ENCODE measurements around the gene AGBL4. TPM values are rescaled to one million over a fixed set of nuclear protein-coding genes. Genes with fewer than 3 reads are reported as not detected.

The AGBL4 gene
- total RNA-seq, 1 experiment from 2014 or later = not detected

DNA sequence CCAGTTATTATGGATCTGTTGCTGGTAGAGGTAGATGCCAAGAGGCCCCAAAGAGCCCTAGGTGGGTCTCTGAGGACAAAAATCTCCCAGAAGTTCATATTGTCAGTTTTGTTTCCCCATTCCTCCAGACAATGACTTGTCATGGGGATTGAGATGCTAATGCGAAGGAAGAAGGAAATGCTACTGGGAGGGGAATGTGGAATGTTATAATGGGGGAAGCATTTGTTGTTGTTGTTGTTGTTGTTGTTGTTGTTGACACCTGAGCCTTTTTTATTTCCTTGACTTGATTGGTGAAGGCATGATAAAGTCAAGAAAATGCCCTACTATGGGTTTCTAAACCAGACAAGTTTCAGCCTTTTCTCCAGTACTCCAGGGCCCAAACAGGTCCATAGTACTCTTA, 1356.0 kb downstream of the AGBL4 start:
- DNase-seq (ENCODE audit: low read depth, low spot score) = no peak
- no peaks in the 10 kb centered on the region for H3K79me2 ChIP-seq (ENCODE audit: insufficient read depth, low read length)
- peaks cover 54% of the 10 kb centered on the region for H3K27me3 ChIP-seq (ENCODE audit: insufficient read depth, low read length)
- ChIA-PET CTCF (no interaction called here), POLR2A (no interaction called here), RAD21 (ENCODE audit: low non-redundant PET in 1 of 2, low total read pairs in 2 of 2, uncharacterized antibody in 2 of 2, unreplicated experiment in 2 of 2) (no interaction called here)
- no peaks in the 10 kb centered on the region for H4K20me1 ChIP-seq (ENCODE audit: insufficient read depth)
- no peaks in the 10 kb centered on the region for H3K36me3 ChIP-seq (ENCODE audit: control insufficient read depth in 1 of 2, insufficient read depth in 2 of 2, low read length in 2 of 2)
- no peaks in the 10 kb centered on the region for H3K9me2 ChIP-seq (ENCODE audit: insufficient read depth)
- no peak overlapping the region for H3K27ac ChIP-seq (ENCODE audit: low read depth, low read length)
- ATAC-seq = no peak
- no peak overlapping the region for H3K4me2 ChIP-seq (ENCODE audit: low read length)
- no peak overlapping the region for H3K9ac ChIP-seq (ENCODE audit: low read length)
- no peaks in the 10 kb centered on the region for H3K4me1 ChIP-seq (ENCODE audit: control insufficient read depth in 1 of 2, insufficient read depth in 2 of 2, low read length in 2 of 2)
- H3K9me3 ChIP-seq (ENCODE audit: control insufficient read depth in 1 of 2, insufficient read depth in 1 of 2, low read depth in 1 of 2, low read length in 2 of 2) = no peaks in the 10 kb centered on the region
- no peak overlapping the region for H2AFZ ChIP-seq (ENCODE audit: low read depth, low read length, poor library complexity, severe bottlenecking)
- TF ChIP-seq CEBPB (IDR thresholded peaks at IDR 0.05; ENCODE audit: low read depth) (no peak), SP1 (IDR thresholded peaks at IDR 0.05; ENCODE audit: low read depth) (no peak), CBX3 (IDR thresholded peaks at IDR 0.05; ENCODE audit: low read depth) (no peak), EZH2 (IDR thresholded peaks at IDR 0.05) (no peak), EZH2phosphoT487 (IDR thresholded peaks at IDR 0.05; ENCODE audit: borderline replicate concordance) (no peak), SIN3A (IDR thresholded peaks at IDR 0.05; ENCODE audit: low read depth) (no peak), JUND (IDR thresholded peaks at IDR 0.05) (no peak), POLR2AphosphoS5 (IDR thresholded peaks at IDR 0.05; ENCODE audit: low read depth, low read length) (no peak), POLR2A (IDR thresholded peaks at IDR 0.05; ENCODE audit: borderline replicate concordance, extremely low read depth, insufficient read depth, insufficient read length) (no peak), SRF (IDR thresholded peaks at IDR 0.05; ENCODE audit: low read depth) (no peak), EGR1 (IDR thresholded peaks at IDR 0.05; ENCODE audit: low read depth) (no peak)
- TF ChIP-seq, protein P1, sequence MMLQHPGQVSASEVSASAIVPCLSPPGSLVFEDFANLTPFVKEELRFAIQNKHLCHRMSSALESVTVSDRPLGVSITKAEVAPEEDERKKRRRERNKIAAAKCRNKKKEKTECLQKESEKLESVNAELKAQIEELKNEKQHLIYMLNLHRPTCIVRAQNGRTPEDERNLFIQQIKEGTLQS (IDR thresholded peaks at IDR 0.05) = no peak
- TF ChIP-seq, protein P2, sequence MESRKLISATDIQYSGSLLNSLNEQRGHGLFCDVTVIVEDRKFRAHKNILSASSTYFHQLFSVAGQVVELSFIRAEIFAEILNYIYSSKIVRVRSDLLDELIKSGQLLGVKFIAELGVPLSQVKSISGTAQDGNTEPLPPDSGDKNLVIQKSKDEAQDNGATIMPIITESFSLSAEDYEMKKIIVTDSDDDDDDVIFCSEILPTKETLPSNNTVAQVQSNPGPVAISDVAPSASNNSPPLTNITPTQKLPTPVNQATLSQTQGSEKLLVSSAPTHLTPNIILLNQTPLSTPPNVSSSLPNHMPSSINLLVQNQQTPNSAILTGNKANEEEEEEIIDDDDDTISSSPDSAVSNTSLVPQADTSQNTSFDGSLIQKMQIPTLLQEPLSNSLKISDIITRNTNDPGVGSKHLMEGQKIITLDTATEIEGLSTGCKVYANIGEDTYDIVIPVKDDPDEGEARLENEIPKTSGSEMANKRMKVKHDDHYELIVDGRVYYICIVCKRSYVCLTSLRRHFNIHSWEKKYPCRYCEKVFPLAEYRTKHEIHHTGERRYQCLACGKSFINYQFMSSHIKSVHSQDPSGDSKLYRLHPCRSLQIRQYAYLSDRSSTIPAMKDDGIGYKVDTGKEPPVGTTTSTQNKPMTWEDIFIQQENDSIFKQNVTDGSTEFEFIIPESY (IDR thresholded peaks at IDR 0.05; ENCODE audit: extremely low read depth, insufficient replicate concordance, low read length) = no peak
- intact Hi-C loops (cut with micrococcal nuclease) = no loop called here
- BruUV-seq (replicated peaks) = no TSS peak
- no peak overlapping the region for H3K4me3 ChIP-seq (replicated peaks in 1 of 2; ENCODE audit: low read depth in 1 of 2, low read length in 2 of 2)

Data from HCT116 (cell line).